HG03439 (cell line): ENCODE measurements around the gene FYCO1.
"Not testable (repeated sequence)": the region's sequence is repeated elsewhere in the genome, so short reads cannot be mapped to it uniquely, and the experiment has no call there.

Source experiments
- ATAC-seq: cut with Tn5 transposase; IDR thresholded peaks from one replicate; pipeline ENCODE4 v1.9.1; 2021; ENCODE audit warnings: mild to moderate bottlenecking, moderate library complexity; ENCODE audit not compliant: unreplicated experiment

FYCO1 gene

DNA sequence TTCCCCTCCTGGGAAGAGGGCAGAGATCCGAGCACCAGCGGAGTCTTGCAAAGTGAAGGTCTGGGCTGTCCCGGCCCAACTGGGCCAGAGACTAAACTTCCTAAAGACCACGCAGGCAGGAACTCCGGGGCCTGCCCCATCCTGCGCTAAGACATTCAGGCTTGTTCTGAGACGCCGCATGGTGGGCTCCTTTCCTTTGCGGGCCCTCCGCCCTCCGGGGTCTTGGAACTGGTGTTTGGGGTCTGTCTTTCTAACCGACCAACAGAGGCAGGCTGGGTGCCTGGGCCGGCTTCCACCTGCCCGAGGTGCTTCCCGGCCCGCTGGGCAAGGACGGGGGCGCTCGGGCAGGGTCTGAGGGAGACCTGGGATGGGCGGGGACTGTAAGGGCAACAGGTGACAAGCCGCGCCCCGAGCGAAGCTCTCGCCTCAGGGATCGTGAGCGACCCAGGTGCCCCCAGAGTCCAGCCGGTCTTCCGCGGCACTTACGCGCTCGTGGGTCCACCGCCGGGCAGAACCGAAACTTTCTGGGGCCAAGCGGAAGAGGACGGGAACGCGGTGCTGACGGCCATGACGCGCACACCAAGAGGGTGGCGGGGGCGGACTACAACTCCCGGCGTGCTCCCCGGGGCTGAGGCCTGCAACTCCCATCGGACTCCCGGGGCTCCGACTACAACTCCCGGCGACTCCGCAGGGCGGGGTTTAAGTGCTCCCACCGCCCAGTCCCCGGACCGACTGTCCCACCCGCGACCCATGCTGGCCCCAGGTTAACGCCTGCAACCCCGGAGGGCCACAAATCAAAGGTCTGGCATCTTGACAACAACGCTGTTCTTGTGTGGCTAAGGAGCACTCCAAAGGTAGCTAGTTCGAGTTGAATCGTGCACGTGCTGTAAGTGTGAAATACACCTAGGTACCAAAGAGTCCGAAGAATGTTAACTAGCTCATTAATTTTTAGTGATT, at the start of gene FYCO1:
Gene FYCO1 (minus strand): TSS at position 589 of the 957 bp plus-strand sequence. CDS start 10,914 bp downstream, outside the sequence.
- peak; percentile 90 for ATAC-seq

DNA sequence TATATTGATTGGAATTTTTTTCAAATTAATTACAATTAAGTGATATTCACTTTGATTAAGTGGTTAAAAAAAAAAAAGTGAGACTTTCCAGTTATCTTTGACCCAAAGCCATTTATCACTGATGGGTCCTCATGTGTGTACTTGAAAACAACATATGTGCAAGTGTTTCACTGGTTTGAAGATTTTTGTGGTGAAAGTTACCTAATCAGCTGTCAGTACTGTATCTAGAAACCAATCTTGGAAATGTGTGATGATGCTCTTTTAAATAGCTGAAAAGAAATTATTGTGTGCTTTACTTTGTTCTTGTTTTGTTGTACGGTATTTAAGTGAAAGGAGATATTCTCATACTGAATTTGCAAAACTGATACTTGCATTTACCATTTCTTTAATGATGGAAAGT, 43.3 kb upstream of the FYCO1 start:
- ATAC-seq = no peak

DNA sequence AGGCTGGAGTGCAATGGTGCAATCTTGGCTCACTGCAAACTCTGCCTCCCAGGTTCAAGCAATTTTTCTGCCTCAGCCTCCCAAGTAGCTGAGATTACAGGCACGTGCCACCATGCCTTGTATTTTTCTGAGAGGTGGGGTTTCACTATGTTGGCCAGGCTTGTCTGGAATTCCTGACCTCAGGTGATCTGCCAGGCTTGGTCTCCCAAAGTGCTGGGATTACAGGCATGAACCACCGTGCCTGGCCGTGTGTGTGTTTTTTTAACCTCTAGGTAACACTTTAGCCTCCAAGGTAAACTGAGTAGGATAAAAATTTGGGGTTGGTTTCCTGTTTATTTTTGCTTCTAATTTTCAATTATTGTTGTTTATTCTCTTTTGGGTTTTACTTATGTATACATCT, 42.4 kb upstream of the FYCO1 start:
- not testable (repeated sequence) for ATAC-seq

DNA sequence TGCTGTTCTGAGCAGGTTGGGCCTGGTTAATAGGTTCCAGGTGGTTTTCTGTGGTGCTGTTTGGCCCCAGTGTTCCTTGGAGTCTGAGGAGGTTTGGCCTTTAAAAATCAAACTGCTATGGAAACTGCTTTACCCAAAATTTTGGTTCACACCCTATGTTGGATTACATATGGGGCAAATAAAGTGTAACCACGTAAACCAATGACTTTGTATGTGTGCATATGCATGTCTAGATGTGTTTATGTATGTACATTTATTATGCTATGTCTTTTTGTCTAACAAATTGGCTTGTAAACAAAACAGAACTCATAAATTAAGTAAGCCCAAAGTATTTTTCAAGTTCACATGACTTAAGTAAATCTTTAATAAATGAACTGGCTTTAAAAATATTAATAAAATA, 40.6 kb upstream of the FYCO1 start:
- no peak for ATAC-seq

DNA sequence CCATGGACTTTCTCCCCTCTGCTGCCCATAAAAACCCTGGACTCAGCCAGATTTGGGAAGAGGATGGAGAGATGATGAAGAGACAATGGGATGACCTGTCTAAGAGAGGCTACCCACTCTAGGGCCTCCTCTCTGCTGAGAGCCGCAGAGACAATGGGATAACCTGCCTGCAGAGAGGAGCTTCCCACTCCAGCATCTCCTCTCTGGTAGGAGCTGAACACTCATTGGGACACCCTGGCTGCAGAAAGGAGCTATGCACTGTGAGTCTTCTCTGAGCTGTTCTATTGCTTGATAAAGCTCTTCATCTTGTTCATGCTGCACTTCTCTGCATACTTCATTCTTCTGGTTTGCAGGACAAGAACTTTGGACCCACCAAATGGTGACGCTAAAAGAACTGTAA, 36.1 kb upstream of the FYCO1 start:
- no peak for ATAC-seq

DNA sequence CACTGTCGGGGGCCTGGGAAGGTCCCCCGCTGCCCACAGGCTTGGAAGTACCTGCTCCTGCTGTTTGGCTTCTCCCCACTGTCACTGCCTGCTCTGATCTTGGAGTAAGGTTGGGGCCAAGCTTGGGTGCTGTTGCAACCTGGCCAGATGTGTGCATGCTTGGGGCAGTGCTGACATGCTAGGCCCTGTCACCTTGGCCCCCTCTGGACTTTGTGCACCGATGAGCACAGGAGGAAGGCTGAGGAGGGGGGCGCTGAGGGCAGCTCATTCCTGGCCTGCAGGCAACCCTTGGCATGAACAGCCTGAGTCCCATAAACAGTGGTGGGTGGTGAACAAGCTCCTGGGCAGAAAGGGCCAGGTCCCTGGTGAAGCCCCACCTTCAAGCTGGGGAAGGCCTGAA, 35.6 kb upstream of the FYCO1 start:
- ATAC-seq = no peak

DNA sequence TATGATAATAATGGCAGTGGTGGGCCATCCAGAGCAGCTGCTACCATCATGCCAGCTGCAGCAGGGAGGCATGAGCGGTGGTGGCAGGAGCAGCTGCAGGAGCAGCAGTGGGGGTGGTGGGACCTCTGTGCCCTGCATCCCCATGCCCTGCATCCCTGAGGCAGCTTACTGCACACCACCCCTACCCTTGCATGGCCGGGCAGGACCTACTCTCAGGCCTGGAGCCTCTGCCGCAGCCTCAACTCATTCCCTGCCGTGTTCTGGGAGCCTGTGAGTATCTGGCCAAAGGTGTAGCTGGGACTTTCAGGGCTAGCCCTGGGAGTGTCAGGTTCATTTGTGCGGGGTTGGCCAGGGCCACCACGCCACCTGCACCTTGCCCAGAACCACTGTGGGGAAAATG, 35.0 kb upstream of the FYCO1 start:
- no peak for ATAC-seq

DNA sequence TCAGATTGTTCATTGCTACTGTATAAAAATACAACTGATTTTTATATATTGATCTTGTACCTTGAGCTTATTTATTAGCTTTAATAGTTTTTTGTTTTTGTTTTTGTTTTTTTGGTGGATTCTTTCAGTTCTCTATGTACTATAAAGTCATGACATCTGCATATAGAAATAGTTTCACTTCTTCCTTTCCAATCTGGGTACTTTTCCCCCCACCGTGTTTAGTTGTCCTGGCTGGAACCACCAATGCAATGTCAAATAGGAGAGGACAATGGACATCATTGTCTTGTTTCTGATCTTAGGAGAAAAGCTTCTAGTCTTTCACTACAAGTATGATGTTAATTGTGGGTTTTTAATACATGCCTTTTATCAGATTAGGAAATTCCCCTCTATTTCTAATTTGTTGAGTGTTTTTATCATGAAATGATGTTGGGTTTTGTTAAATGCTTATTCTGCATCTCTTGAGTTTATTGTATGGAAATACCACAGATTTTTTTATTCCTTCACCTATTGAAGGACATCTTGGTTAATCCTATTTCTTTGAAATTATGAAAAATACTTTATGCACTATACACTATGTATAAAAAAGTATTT, 34.4 kb upstream of the FYCO1 start:
- ATAC-seq = no peak

DNA sequence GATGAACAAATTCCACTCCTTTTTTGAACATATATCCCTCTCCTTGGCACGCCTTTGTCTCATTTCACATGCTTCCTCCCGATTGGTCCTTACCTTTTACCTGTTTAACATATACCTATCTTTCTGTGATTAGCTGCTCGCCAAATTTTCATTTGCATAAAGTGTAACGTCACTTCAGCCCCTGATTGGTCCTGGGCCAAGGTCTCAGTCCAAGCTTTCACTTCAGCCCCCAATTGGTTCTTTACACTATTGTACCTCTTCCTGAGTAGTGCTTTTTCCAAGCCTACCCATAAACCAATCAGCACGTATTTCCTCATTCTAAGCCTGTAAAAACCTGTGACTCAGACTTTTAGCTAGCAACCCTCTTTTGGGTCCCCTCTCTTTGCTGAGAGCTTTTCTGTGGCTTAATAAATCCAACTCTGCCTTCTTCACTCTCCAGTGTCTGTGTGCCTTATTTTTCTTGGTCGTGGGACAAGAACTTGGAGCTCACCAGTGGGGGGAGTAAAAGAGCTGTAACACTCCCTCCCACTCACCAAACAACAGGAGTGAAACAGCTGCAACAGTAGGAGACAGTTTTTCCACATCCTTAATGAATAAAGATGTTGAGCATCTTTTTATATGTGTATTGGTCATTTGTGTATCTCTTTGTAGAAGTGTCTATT, 32.2 kb upstream of the FYCO1 start:
- no peak for ATAC-seq

DNA sequence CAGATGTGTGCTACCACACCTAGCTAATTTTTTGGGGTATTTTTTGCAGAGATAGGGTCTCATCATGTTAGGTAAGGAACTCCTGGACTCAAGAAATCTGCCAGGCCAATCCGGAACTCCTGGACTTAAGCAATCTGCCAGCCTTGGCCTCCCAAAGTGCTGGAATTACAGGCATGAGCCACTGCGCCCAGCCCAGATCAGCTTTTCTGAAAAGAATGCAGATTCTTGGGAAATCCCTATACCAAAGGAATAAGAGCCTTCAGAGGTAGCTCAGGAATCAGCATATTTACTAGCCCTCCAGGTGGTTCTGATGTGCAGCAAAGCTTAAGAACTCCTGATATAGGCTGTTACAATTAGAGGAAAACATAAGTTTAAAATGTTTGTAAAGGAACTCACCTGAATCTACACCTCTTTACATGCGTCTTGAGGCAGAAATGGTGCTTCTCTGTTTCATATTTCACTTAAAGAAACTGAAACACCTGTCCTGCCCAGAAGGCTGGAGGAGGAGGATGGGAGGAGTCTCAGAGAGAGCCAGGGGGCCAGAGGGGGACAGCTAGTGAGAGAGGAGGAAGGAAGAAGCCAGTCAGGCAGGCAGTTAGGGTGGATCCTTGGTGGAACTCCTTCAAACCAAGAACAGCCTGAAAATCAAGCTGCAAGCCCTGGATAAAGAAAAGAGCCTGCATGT, 31.5 kb upstream of the FYCO1 start, which contains the start of gene XCR1:
Gene XCR1 (minus strand): TSS at position 463 of the 685 bp plus-strand sequence. CDS start 5,536 bp downstream, outside the sequence.
- ATAC-seq = no peak

DNA sequence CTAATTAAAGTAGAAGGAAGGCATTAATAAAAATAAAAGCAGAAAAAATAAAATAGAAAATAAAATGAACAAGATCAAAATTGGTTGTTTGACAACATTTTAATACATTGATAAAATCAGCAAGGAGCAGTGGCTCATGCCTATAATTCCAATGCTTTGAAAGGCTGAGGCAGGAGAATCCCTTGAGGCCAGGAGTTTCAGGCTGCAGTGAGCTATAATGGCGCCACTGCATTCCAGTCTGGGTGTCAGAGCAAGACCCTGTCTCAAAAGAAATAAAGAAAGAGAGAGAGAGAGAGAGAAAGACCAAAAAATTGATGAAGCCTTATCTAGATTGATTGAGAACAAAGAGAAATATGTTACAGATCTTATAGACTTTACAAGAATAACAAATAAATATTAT, 29.5 kb upstream of the FYCO1 start:
- no peak for ATAC-seq

DNA sequence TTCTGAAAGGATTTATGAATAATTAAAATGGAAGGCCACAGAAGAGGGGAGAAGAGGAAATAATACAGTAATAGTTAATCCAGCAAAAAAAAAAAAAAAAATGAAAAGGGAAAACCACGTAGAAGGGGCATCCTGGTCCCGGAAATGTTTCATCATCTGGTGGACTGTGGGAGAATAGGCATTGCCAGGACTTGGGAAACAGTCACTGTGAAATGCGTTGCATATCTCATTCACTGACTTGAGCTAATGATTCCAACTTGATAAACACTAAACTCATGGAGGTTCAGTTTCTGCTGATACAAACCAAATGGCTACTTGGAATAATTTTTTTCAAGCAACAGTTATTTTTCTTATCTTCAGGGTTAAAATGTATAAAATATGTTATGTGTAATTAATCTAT, 28.5 kb upstream of the FYCO1 start:
- ATAC-seq = no peak

DNA sequence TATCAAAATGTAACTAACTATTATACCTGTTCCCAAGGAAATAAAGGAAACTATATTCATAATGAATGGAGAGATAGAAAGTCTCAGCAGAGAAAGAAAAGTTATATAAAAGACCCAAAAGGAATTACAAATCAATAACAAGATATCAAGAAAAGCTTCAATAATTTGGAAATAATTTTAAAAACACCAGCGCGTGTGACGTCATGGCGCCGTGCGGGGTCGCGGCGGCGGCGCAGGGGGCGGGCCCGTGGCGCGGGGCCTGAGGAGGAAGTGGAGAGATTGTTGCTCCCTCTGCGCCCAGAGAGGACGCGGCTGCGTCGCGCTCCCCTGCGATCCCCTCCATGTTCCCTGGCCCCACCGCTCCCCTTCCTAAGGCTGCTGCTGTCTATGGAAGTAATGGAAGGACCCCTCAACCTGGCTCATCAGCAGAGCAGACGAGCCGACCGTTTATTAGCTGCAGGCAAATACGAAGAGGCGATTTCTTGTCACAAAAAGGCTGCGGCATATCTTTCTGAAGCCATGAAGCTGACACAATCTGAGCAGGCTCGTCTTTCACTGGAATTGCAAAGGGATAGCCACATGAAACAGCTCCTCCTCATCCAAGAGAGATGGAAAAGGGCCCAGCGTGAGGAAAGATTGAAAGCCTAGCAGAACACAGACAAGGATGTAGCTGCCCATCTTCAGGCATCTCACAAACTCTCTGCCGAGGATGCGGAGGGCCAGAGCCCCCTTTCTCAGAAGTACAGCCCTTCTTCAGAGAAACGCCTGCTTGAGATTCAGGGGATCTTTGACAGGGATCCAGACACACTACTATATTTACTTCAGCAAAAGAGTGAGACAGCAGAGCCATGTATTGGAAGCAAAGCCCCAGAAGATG, 27.5 kb upstream of the FYCO1 start:
- no peak for ATAC-seq

DNA sequence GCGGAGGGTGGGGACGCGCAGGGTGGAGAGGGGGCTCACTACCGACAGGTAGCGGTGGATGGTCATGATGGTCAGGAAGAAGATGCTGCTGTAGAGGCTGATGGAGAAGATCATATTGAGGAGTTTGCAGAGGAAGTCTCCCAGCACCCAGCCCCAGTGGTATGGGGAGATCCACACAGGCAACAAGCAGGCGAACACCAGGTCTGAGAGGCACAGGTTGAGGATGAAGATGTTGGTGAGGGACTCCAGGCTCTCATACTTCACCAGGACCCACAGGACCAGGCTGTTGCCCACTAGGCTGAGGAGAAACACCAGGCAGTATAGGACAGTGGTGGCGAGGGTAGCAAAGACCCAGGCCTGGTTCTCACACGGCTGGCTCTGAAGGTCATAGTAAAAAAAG, 25.9 kb upstream of the FYCO1 start:
- ATAC-seq = no peak

DNA sequence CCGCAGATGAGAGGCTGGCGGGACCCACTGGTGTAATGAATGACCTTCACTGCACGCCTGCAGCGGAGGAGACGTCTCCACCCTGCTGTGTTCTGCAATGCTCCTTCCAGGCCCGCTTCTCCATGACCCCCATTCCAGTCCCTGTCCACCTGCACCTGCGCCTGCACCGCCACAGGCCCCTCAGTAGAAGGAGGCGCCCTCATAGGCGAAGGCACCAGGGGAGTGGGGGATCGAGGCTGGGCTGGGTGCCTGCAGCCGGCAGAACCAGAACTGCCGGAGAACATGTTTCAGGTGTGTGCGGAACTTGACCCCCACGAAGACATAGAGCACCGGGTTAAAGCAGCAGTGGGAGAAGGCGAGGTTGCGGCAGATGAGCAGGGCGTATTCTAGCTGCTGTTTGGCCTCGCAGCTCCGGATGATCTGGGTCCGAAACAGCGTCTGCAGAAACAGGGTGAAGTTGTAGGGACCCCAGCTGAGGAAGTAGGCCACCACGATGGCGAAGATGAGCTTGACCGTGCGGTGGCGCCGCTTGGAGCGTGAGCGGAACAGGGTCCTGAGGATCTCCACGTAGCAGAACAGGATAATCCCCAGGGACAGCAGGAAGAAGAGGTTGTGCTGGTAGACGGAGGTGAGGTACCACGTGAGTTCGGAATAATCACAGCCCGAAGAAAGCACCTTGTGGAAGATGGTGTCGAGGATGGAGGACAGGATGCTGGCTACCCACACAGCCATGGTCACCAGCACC, 25.3 kb upstream of the FYCO1 start:
- ATAC-seq = no peak

DNA sequence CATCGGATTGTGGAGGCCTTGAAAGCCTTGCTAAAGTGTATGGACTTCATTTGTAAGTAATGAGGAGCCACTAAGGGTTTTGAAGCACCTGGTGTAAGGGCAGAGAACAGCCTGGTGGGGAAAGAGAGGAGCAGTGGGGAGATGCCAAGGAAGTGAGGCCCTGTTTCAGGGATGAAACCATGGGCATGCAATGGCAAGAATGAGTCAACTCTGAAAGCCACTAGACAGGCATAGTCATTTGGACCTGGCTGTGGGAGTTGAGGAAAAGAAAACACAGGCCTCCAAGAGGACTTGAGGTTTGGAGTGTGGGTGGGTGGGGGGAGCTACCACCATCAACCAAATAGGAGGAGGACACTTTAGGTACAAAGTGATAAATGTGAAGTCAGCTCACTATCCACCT, 24.1 kb upstream of the FYCO1 start:
- no peak for ATAC-seq

DNA sequence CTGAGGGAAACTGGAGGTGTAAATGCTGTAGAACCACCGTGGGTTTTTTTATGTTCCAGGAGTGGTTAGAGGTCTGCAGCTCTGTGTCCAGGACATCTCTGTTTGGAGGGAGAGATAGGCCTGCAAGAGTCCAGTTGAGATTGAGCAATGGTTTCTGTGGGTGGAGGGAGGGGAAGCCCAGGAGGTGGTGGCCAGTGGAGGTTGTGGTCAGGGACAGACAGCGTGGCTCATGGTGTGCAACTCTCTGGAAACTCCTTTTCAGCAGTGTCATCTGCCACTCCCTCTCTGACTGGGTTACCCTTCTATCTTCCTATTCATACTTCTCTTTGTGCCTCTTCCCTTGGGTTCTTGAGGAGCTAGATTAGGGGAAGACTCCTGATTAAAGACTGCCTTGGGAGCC, 22.1 kb upstream of the FYCO1 start:
- no peak for ATAC-seq

DNA sequence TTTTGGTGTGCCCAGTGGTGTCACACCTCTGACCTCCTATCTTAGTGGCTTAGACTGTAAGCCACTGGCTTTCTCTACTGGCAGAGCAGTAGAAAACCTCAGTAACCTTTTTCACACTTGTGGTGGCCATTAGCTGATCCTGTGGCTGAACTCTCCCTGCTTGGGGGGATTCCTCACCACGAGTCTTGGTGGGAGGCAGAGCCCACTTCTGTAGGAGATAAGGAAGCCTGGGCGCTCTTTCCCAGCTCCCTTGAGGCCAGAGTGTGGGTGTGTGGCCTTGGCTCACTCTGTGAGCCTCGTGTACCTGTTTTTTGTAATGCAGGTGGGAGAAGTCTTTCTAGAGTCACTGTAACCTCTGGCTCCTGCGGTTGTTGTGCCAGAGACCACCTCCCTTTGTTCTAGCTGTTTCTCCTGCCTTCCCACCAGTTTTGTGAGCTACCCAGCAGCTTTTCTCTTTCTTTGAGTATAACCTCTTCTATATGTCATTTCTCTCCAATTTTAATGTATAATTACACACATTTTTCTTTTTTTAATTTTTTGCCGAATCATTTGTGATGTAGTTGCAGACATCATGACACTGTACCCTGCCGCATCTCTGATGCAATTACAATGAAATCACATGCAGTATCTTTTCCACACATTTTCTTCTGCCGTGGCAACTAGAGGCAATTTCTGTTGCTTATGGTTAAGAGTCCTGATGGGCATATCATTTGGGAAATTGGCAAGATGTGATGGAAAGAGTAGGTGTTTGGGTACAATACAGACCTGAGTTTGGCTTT, 17.9 kb upstream of the FYCO1 start:
- no peak for ATAC-seq

DNA sequence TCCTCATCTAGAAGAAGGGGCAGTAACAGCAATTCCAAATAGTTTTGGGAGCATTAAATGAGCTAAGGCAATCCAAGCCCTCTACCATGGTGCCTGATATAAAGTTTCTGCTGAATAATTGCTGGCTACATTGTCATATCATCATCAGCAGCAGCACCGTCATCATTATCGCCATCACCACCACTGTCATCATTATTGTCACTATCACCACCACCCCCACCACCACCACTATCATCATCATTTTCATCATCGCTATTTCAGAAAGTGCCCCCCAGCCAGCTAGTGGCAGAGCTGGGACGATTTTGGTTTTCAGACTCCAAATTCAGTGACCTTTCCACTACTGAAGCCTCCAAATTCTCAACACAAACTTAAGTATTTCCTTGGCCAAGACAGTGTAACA, 16.6 kb upstream of the FYCO1 start:
- ATAC-seq = no peak
